SU-DHL-6 (cell line): ENCODE data around the gene GPR55.
"Not testable (repeated sequence)": the region's sequence is repeated elsewhere in the genome, so short reads cannot be mapped to it uniquely, and the experiment has no call there.

Experiments
- EZH2phosphoT487 ChIP-seq: fragments of 200-600 bp; sonication (generic), shearing (Covaris generic); conservative IDR thresholded peaks from 2 replicates; pipeline ENCODE4 v1.6.1; 2018; ENCODE audit warnings: mild to moderate bottlenecking, antibody characterized with exemption, low read length, moderate library complexity, mixed read lengths
- TF ChIP-seq, protein P1 (sequence below): fragments of 200-600 bp; sonication (generic); IDR thresholded peaks from one replicate; pipeline ENCODE4 v1.5.1; 2017; ENCODE audit warnings: antibody characterized with exemption, mild to moderate bottlenecking, low read length, moderate library complexity; ENCODE audit not compliant: insufficient read depth, poor library complexity, severe bottlenecking

DNA sequence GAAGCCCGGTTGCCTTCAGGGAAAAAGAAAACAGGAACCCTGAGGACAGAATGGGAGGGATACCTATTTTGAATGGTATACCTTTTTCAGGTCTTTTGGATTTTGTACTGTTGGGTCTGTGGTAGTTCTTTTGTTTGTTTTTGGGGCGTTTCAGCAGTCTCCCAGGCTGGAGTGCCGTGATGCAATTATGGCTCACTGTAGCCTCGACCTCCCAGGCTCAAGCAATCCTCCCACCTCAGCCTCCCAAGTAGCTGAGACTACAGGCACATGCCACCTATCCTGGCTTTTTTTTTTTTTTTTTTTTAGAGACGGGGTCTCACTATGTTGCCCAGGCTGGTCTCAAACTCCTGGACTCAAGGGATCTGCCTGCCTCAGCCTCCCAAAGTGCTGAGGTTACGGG lies 43.3 kb upstream of the GPR55 start:
- TF ChIP-seq, protein P1, sequence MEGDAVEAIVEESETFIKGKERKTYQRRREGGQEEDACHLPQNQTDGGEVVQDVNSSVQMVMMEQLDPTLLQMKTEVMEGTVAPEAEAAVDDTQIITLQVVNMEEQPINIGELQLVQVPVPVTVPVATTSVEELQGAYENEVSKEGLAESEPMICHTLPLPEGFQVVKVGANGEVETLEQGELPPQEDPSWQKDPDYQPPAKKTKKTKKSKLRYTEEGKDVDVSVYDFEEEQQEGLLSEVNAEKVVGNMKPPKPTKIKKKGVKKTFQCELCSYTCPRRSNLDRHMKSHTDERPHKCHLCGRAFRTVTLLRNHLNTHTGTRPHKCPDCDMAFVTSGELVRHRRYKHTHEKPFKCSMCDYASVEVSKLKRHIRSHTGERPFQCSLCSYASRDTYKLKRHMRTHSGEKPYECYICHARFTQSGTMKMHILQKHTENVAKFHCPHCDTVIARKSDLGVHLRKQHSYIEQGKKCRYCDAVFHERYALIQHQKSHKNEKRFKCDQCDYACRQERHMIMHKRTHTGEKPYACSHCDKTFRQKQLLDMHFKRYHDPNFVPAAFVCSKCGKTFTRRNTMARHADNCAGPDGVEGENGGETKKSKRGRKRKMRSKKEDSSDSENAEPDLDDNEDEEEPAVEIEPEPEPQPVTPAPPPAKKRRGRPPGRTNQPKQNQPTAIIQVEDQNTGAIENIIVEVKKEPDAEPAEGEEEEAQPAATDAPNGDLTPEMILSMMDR = not testable (repeated sequence)
- not testable (repeated sequence) for TF ChIP-seq EZH2phosphoT487
